Measurements from ENCODE around the gene SLC6A19.

Gene SLC6A19

GRCh38 chr5:1161108-1161832 lies 40.1 kb upstream of the SLC6A19 start:
- DNase-seq = no peak
- H3K27me3 ChIP-seq (ENCODE audit: insufficient read depth, low read depth, severe bottlenecking) = no peaks in the 10 kb centered on the region
- TF ChIP-seq CTCF (IDR thresholded peaks at IDR 0.05; ENCODE audit: low read depth, low read length) = no peak
- H3K4me3 ChIP-seq (ENCODE audit: low read depth, low read length) = no peak overlapping the region
- peaks cover 8% of the 10 kb centered on the region for H3K9me3 ChIP-seq (ENCODE audit: severe bottlenecking)
- H3K36me3 ChIP-seq = no peaks in the 10 kb centered on the region
- no peak overlapping the region; the same call in 1 of the 2 replicates for H3K27ac ChIP-seq

GRCh38 chr5:1161833-1162229 lies 39.6 kb upstream of the SLC6A19 start:
- TF ChIP-seq CTCF (IDR thresholded peaks at IDR 0.05; ENCODE audit: low read depth, low read length) = no peak
- Histone ChIP-seq H3K4me3 (ENCODE audit: low read depth, low read length) (no peak overlapping the region), H3K27me3 (ENCODE audit: insufficient read depth, low read depth, severe bottlenecking) (no peaks in the 10 kb centered on the region), H3K9me3 (ENCODE audit: severe bottlenecking) (peaks cover 3% of the 10 kb centered on the region), H3K27ac (no peak overlapping the region; the same call in 1 of the 2 replicates), H3K36me3 (no peaks in the 10 kb centered on the region)
- no peak for DNase-seq

GRCh38 chr5:1162276-1162675 lies 39.1 kb upstream of the SLC6A19 start:
- Histone ChIP-seq H3K27ac (no peak overlapping the region), H3K9me3 (ENCODE audit: severe bottlenecking) (peaks cover 2% of the 10 kb centered on the region), H3K4me3 (ENCODE audit: low read depth, low read length) (no peak overlapping the region), H3K27me3 (ENCODE audit: insufficient read depth, low read depth, severe bottlenecking) (no peaks in the 10 kb centered on the region), H3K36me3 (no peaks in the 10 kb centered on the region)
- no peak for TF ChIP-seq CTCF (IDR thresholded peaks at IDR 0.05; ENCODE audit: low read depth, low read length)
- DNase-seq = no peak

GRCh38 chr5:1162751-1163150 lies 38.6 kb upstream of the SLC6A19 start:
- Histone ChIP-seq H3K9me3 (ENCODE audit: severe bottlenecking) (peaks cover 2% of the 10 kb centered on the region), H3K27ac (no peak overlapping the region), H3K27me3 (ENCODE audit: insufficient read depth, low read depth, severe bottlenecking) (no peaks in the 10 kb centered on the region), H3K36me3 (no peaks in the 10 kb centered on the region), H3K4me3 (ENCODE audit: low read depth, low read length) (no peak overlapping the region)
- no peak for TF ChIP-seq CTCF (IDR thresholded peaks at IDR 0.05; ENCODE audit: low read depth, low read length)
- DNase-seq = no peak

- no peak overlapping the region for H3K27ac ChIP-seq
- H3K36me3 ChIP-seq = no peaks in the 10 kb centered on the region
Measured at GRCh38 chr5:1163366-1163765, 38.0 kb upstream of the SLC6A19 start.

More at GRCh38 chr5:1163366-1163765, 38.0 kb upstream of the SLC6A19 start:
- no peak for DNase-seq
- TF ChIP-seq CTCF (IDR thresholded peaks at IDR 0.05; ENCODE audit: low read depth, low read length) = no peak
- peaks cover 2% of the 10 kb centered on the region for H3K9me3 ChIP-seq (ENCODE audit: severe bottlenecking)
- no peaks in the 10 kb centered on the region for H3K27me3 ChIP-seq (ENCODE audit: insufficient read depth, low read depth, severe bottlenecking)
- no peak overlapping the region for H3K4me3 ChIP-seq (ENCODE audit: low read depth, low read length)

All from WERI-Rb-1 (cell line).